Lung (tissue), 12 donors: Measurements from ENCODE around the gene SLC38A10. TPM values are rescaled to one million over a fixed set of nuclear protein-coding genes. Genes with fewer than 3 reads are reported as not detected.
A peak's percentile ranks its signal among the peaks of the same experiment; 100 is the strongest.
"Not testable (repeated sequence)": the region's sequence is repeated elsewhere in the genome, so short reads cannot be mapped to it uniquely, and the experiment has no call there.

ENCODE experiments used
- ATAC-seq: fragments of 200-7000 bp; cut with Tn5 transposase; one replicate; pipeline ENCODE4 v1.9.1; 2020; ENCODE audit warnings: moderate number of reproducible peaks; ENCODE audit not compliant: insufficient read depth, low FRiP score
- DNase-seq, 3 donors: peaks; one replicate each; pipeline ENCODE4 v3.0.0-alpha.2; 2013 to 2017
- H3K27ac ChIP-seq, 2 donors: one replicate each; pipeline ENCODE4 v1.5.1; 2013; ENCODE audit warnings: mild to moderate bottlenecking in 2 of 2, moderate library complexity in 2 of 2, control low read depth in 1 of 2, inconsistent platforms in 1 of 2, low read depth in 1 of 2, low read length in 1 of 2
- H3K27me3 ChIP-seq, 3 donors: one replicate each; pipeline ENCODE4 v1.5.1; 2013; ENCODE audit warnings: low read length in 2 of 3; ENCODE audit not compliant: control insufficient read depth in 3 of 3, insufficient read depth in 3 of 3
- H3K36me3 ChIP-seq, 4 donors: one replicate each; pipeline ENCODE4 v1.5.1; 2013; ENCODE audit warnings: low read length in 4 of 4, mild to moderate bottlenecking in 1 of 4, moderate library complexity in 1 of 4; ENCODE audit not compliant: control insufficient read depth in 4 of 4, insufficient read depth in 4 of 4
- H3K4me1 ChIP-seq, 5 donors: one replicate each; pipeline ENCODE4 v1.5.1; 2013; ENCODE audit warnings: low read length in 5 of 5, mild to moderate bottlenecking in 2 of 5, moderate library complexity in 1 of 5; ENCODE audit not compliant: control insufficient read depth in 5 of 5, insufficient read depth in 5 of 5
- H3K4me3 ChIP-seq: one replicate; pipeline ENCODE4 v1.5.1; 2013; ENCODE audit warnings: mild to moderate bottlenecking, control low read depth, moderate library complexity
- H3K9ac ChIP-seq, 2 donors: one replicate each; pipeline ENCODE4 v1.5.1; 2013; ENCODE audit warnings: low read length in 2 of 2, control low read depth in 1 of 2; ENCODE audit not compliant: insufficient read depth in 1 of 2
- H3K9me3 ChIP-seq, 4 donors: one replicate each; pipeline ENCODE4 v1.5.1; 2013; ENCODE audit warnings: low read length in 3 of 4, mild to moderate bottlenecking in 1 of 4, moderate library complexity in 1 of 4; ENCODE audit not compliant: control insufficient read depth in 4 of 4, insufficient read depth in 3 of 4
- CTCF ChIP-seq: IDR thresholded peaks from 2 replicates; pipeline ENCODE4 v1.5.1; 2012; ENCODE audit warnings: mild to moderate bottlenecking; ENCODE audit errors: control extremely low read depth, extremely low read depth
- WGBS, 2 donors: extraction: QIAGEN DNeasy Blood & Tissue Kit; methylation state at CpG; one replicate each; pipeline ENCODE4 v1.1.7; 2013; 5-methylcytosine and 5-hydroxymethylcytosine counted together
- polyA plus RNA-seq, 2 donors: library from polyadenylated mRNA; stranded (reverse); fragments of 200-250 nt; gene quantifications; one replicate each; pipeline ENCODE4 v1.2.1, GENCODE V29; 2013
- total RNA-seq, 2 donors: library from RNA; depleted of rRNA in 1 of 2; stranded (reverse); fragments of >200 nt in 1 of 2; gene quantifications; one replicate each; pipeline ENCODE4 v1.2.1, GENCODE V29; 2014 to 2021
- donor health status: control.
- donor health status: control.
- donor health status: Bipolar disorder and iron deficiency.
- donor health status: healthy.
- donor health status: DM: yes; HTN: yes; CAD: no.

Gene SLC38A10
- total and polyA plus RNA-seq, 4 donors: 56.0 to 127 (median 82.4) TPM

DNA sequence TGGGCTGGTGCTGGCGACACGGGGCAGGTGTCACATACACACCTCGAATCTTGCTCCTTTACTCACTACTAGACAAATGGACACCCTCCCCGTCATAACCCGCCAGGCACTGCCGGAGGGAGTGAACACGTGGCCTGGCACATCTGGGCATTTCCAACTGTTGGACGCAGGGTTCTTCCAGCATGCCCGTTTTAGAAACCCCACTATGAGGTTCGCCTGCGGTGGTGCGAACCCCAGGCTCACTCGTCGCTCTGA lies 65.5 kb downstream of the SLC38A10 start:
- no peak for ATAC-seq
- Histone ChIP-seq H3K9me3 (peaks cover 0 to 2% (median 0%) of the 10 kb centered on the region in 4 donors), H3K4me1 (no peaks in the 10 kb centered on the region), H3K4me3 (no peak overlapping the region), H3K27me3 (no peaks in the 10 kb centered on the region), H3K36me3 (peaks cover 2 to 54% (median 12%) of the 10 kb centered on the region in 4 donors), H3K9ac (no peak overlapping the region), H3K27ac (no peak overlapping the region)
- no peak for DNase-seq
- TF ChIP-seq CTCF: no peak
- WGBS, 2 donors: 92 to 98% methylated on average over 14 of the region's 14 CpGs

GRCh38 chr17:81228834-81229665 lies 66.1 kb downstream of the SLC38A10 start:
- peaks cover 0 to under 1% (median 0%) of the 10 kb centered on the region in 5 donors for H3K4me1 ChIP-seq
- no peak overlapping the region for H3K9ac ChIP-seq
- peaks cover 0 to 2% (median 0%) of the 10 kb centered on the region in 4 donors for H3K9me3 ChIP-seq
- no peaks in the 10 kb centered on the region for H3K27me3 ChIP-seq
- DNase-seq: no peak
- 85 to 87% methylated on average over 32 of the region's 32 CpGs for WGBS, 2 donors
- H3K36me3 ChIP-seq: peaks cover 2 to 52% (median 12%) of the 10 kb centered on the region in 4 donors
- no peak overlapping the region for H3K27ac ChIP-seq
- H3K4me3 ChIP-seq: no peak overlapping the region
- ATAC-seq: no peak
- no peak for TF ChIP-seq CTCF

DNA sequence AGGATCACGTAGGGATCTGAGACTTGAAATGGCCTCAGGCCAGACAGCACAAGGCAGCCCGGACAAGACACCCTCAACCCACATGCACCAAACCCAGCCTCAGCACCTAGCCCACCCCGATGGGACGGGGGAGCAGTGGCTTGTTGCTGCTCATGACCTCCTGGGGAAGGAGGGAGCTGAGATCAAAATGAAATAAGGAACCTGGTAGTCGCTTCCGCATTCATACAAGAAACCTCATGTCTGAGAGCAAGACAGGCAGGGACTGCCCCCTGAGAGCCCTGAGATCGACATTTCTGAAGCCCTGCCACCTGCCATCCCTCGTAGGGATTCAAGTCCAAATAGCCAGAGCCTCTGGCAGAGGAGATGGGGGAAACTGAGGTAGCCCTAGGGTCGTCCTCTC lies 66.7 kb downstream of the SLC38A10 start:
- Histone ChIP-seq H3K27me3 (no peaks in the 10 kb centered on the region), H3K36me3 (peaks cover 2 to 46% (median 12%) of the 10 kb centered on the region in 4 donors), H3K4me1 (peaks cover 0 to 3% (median 0%) of the 10 kb centered on the region in 5 donors), H3K9ac (no peak overlapping the region), H3K27ac (peak overlapping the region in 1 of 2 donors; percentile 34), H3K9me3 (peaks cover 0 to 2% (median 0%) of the 10 kb centered on the region in 4 donors), H3K4me3 (no peak overlapping the region)
- no peak for TF ChIP-seq CTCF
- ATAC-seq: no peak
- WGBS, 2 donors: 53 to 70% methylated on average over 9 of the region's 9 CpGs
- no peak for DNase-seq

- H3K27me3 ChIP-seq, H3K9me3 ChIP-seq, H3K4me3 ChIP-seq, H3K9ac ChIP-seq, ATAC-seq, H3K27ac ChIP-seq, DNase-seq, H3K4me1 ChIP-seq: not testable (repeated sequence)
- peaks cover 2 to 38% (median 12%) of the 10 kb centered on the region in 4 donors for H3K36me3 ChIP-seq
- 46 to 48% methylated on average over 2 of the region's 2 CpGs for WGBS, 2 donors
Observed at GRCh38 chr17:81227630-81228029, 67.5 kb downstream of the SLC38A10 start.
